Loucy (cell line): ENCODE measurements around the gene PRLR.

ENCODE experiments used
- CTCF ChIP-seq: fragments of 200-600 bp; sonication (generic); conservative IDR thresholded peaks from 2 replicates; pipeline ENCODE4 v1.5.1; 2014; ENCODE audit warnings: mild to moderate bottlenecking, antibody characterized with exemption, low read length
- EZH2phosphoT487 ChIP-seq: fragments of 200-600 bp; IDR thresholded peaks from 2 replicates; pipeline ENCODE4 v1.6.1; 2018; ENCODE audit warnings: antibody characterized with exemption, mild to moderate bottlenecking, moderate library complexity, borderline replicate concordance

- TF ChIP-seq CTCF (no peak), EZH2phosphoT487 (no peak)
These were observed 169.0 kb downstream of the PRLR start for GRCh38 chr5:35061211-35061770.
